K562 (cell line): ENCODE data around the gene TACR2. TPM values are rescaled to one million over a fixed set of nuclear protein-coding genes. Genes with fewer than 3 reads are reported as not detected.

Experiments used
- CREB1 ChIP-seq, 2 experiments: sonication (generic) in 1 of 2; formaldehyde crosslinking in 1 of 2; IDR thresholded peaks; 2 replicates each; pipeline versions ENCODE4 v1.6.1 to v1.8.0; 2012 to 2022; ENCODE audit warnings: inconsistent platforms in 1 of 2, mild to moderate bottlenecking in 1 of 2, missing genetic modification reagents in 1 of 2, moderate library complexity in 1 of 2
- ELF1 ChIP-seq: fragments of 200-800 bp; sonication (Bioruptor generic); IDR thresholded peaks from 2 replicates; pipeline ENCODE4 v1.6.1; 2016; ENCODE audit warnings: missing genetic modification characterization, missing compliant biosample characterization
- EP400 ChIP-seq: fragments of 450-650 bp; IDR thresholded peaks from 2 replicates; pipeline ENCODE4 v1.6.1; 2017; ENCODE audit warnings: antibody characterized with exemption, mild to moderate bottlenecking, moderate library complexity
- FOXP1 ChIP-seq: sonication (generic); formaldehyde crosslinking; IDR thresholded peaks from 2 replicates; pipeline ENCODE4 v1.8.0; 2022; ENCODE audit warnings: mild to moderate bottlenecking, missing genetic modification reagents
- HIVEP1 ChIP-seq: fragments of 250-450 bp; sonication (Bioruptor Pico); IDR thresholded peaks from 2 replicates; pipeline ENCODE4 v1.4.0; 2020; ENCODE audit warnings: mild to moderate bottlenecking
- MIER1 ChIP-seq: fragments of 450-650 bp; IDR thresholded peaks from 2 replicates; pipeline ENCODE4 v1.6.1; 2016; ENCODE audit warnings: antibody characterized with exemption, mild to moderate bottlenecking, low read depth
- MTF1 ChIP-seq: fragments of 250-450 bp; sonication (Bioruptor Pico); IDR thresholded peaks from 2 replicates; pipeline ENCODE4 v1.9.0; 2021; ENCODE audit warnings: moderate library complexity, mild to moderate bottlenecking, inconsistent platforms, borderline replicate concordance
- POLR2G ChIP-seq: fragments of 200-400 bp; formaldehyde crosslinking; IDR thresholded peaks from 2 replicates; pipeline ENCODE4 v1.6.1; 2017; ENCODE audit warnings: low read depth, mild to moderate bottlenecking, antibody characterized with exemption, low read length, moderate library complexity
- RBM34 ChIP-seq: fragments of 200-400 bp; formaldehyde crosslinking; IDR thresholded peaks from 2 replicates; pipeline ENCODE4 v1.6.1; 2018; ENCODE audit warnings: low read length, borderline replicate concordance; ENCODE audit not compliant: insufficient read depth
- SMAD4 ChIP-seq: fragments of 250-450 bp; sonication (Bioruptor Pico); conservative IDR thresholded peaks from 2 replicates; pipeline ENCODE4 v1.8.0; 2021; ENCODE audit warnings: inconsistent platforms, mild to moderate bottlenecking, moderate library complexity
- SRF ChIP-seq, 2 experiments: fragments of 250-450, 450-650 bp in 1 of 2; sonication (Bioruptor Pico) in 1 of 2; sonication (generic) in 1 of 2; formaldehyde crosslinking; IDR thresholded peaks; 2 replicates each; pipeline versions ENCODE4 v1.5.0 to v1.5.1; 2020 to 2022; ENCODE audit warnings: mild to moderate bottlenecking in 1 of 2, missing genetic modification reagents in 1 of 2
- ZC3H4 ChIP-seq: sonication (generic); formaldehyde crosslinking; IDR thresholded peaks from 2 replicates; pipeline ENCODE4 v1.9.0; 2021; ENCODE audit warnings: missing genetic modification reagents, borderline replicate concordance
- ZNF175 ChIP-seq: fragments of 200-800 bp; sonication (Bioruptor generic); IDR thresholded peaks from 2 replicates; pipeline ENCODE4 v1.6.1; 2016; ENCODE audit warnings: low read depth, mild to moderate bottlenecking, missing genetic modification characterization, missing compliant biosample characterization
- ZNF197 ChIP-seq: fragments of 200-800 bp; sonication (Bioruptor generic); IDR thresholded peaks from 2 replicates; pipeline ENCODE4 v1.6.1; 2016; ENCODE audit warnings: low read depth, missing genetic modification characterization, missing compliant biosample characterization
- polyA plus RNA-seq, 8 experiments: library from polyadenylated mRNA; depleted of rRNA in 4 of 8; stranded (reverse) in 5 of 8; unstranded in 3 of 8; fragments of >200 nt; fragmentation: Nextera tagmentation in 2 of 8; fragmentation: Illumina TruSeq in 1 of 8; extraction: Ambion mirVana in 2 of 8; extraction: Trizol in 1 of 8; gene quantifications; 2 replicates each; pipeline versions ENCODE4 v1.2.1 to v1.2.3, GENCODE V29; 2011 to 2014; ENCODE audit warnings: inconsistent platforms in 1 of 8, missing spikeins in 1 of 8
- total RNA-seq, 7 experiments: library from RNA; depleted of rRNA in 6 of 7; stranded (reverse); fragments of >200 nt in 6 of 7; fragmentation: Illumina TruSeq in 2 of 7; extraction: Trizol in 2 of 7; gene quantifications; 2 replicates each; pipeline versions ENCODE4 v1.2.1 to v1.2.3, GENCODE V29; 2011 to 2021; ENCODE audit warnings: low replicate concordance in 1 of 7
- TF ChIP-seq, protein P1 (sequence below): fragments of 250-450 bp; sonication (Bioruptor Pico); IDR thresholded peaks from 2 replicates; pipeline ENCODE4 v1.5.0; 2021; ENCODE audit warnings: mild to moderate bottlenecking, borderline replicate concordance
- TF ChIP-seq, protein P2 (sequence below): fragments of 250-450 bp; sonication (Bioruptor Pico); IDR thresholded peaks from 2 replicates; pipeline ENCODE4 v1.8.0; 2021; ENCODE audit warnings: moderate library complexity, mild to moderate bottlenecking, inconsistent platforms
- TF ChIP-seq, protein P3 (sequence below): sonication (generic); IDR thresholded peaks from 2 replicates; pipeline ENCODE4 v1.6.1; 2016
- TF ChIP-seq, protein P4 (sequence below), 2 experiments: IDR thresholded peaks in 1 of 2; conservative IDR thresholded peaks in 1 of 2; 2 replicates each; pipeline ENCODE4 v1.6.1; 2016; ENCODE audit warnings: low read depth in 2 of 2, mild to moderate bottlenecking in 1 of 2, missing compliant biosample characterization in 1 of 2, missing genetic modification characterization in 1 of 2, moderate library complexity in 1 of 2
- TF ChIP-seq, protein P5 (sequence below): sonication (generic); formaldehyde crosslinking; IDR thresholded peaks from 2 replicates; pipeline ENCODE4 v1.8.0; 2022; ENCODE audit warnings: missing genetic modification reagents, mild to moderate bottlenecking, borderline replicate concordance

Gene TACR2
- total and polyA plus RNA-seq, 9 of the 15 experiments (the other 6 are each of a cell fraction or from before 2014, with no cell fraction given): not detected

DNA sequence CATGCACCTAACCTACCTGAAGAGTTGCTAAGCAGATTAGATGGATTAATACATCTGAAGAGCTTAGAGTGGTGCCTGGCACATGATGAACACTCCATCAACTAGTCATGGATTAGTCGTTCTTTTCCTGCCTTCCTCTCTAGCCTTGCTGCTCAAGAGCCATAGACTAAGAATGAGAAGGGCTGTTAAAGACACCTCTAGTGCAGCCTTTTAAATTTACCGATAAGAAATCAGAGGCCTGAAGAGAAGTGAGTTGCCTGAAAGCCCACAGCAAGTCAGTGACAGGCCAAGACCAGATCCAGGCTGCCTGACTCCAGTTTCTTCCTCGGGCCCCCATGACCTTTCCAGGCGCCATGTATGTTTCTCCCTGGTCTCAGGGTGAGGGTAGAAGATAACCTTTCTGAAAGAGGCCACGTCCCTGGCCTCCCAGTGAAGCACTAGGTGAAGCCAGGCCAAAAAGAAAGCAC is 41.1 kb upstream of the TACR2 start (continued):
- TF ChIP-seq, protein P1, sequence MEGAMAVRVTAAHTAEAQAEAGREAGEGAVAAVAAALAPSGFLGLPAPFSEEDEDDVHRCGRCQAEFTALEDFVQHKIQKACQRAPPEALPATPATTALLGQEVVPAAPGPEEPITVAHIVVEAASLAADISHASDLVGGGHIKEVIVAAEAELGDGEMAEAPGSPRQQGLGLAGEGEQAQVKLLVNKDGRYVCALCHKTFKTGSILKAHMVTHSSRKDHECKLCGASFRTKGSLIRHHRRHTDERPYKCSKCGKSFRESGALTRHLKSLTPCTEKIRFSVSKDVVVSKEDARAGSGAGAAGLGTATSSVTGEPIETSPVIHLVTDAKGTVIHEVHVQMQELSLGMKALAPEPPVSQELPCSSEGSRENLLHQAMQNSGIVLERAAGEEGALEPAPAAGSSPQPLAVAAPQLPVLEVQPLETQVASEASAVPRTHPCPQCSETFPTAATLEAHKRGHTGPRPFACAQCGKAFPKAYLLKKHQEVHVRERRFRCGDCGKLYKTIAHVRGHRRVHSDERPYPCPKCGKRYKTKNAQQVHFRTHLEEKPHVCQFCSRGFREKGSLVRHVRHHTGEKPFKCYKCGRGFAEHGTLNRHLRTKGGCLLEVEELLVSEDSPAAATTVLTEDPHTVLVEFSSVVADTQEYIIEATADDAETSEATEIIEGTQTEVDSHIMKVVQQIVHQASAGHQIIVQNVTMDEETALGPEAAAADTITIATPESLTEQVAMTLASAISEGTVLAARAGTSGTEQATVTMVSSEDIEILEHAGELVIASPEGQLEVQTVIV: no peak
- no peak for TF ChIP-seq HIVEP1 (CRISPR knock-in tag)
- TF ChIP-seq ZNF175 (CRISPR knock-in tag): no peak
- TF ChIP-seq, protein P2, sequence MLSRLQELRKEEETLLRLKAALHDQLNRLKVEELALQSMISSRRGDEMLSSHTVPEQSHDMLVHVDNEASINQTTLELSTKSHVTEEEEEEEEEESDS: no peak
- TF ChIP-seq FOXP1 (CRISPR knock-in tag): no peak
- no peak for TF ChIP-seq ELF1 (tag)
- no peak for TF ChIP-seq MIER1
- no peak for TF ChIP-seq EP400
- no peak for TF ChIP-seq CREB1 (IDR thresholded peaks at IDR 0.05)
- TF ChIP-seq CREB1 (CRISPR knock-in tag; IDR thresholded peaks at IDR 0.05): no peak
- no peak for TF ChIP-seq SMAD4 (CRISPR knock-in tag)
- no peak for TF ChIP-seq RBM34
- no peak for TF ChIP-seq POLR2G
- TF ChIP-seq, protein P3, sequence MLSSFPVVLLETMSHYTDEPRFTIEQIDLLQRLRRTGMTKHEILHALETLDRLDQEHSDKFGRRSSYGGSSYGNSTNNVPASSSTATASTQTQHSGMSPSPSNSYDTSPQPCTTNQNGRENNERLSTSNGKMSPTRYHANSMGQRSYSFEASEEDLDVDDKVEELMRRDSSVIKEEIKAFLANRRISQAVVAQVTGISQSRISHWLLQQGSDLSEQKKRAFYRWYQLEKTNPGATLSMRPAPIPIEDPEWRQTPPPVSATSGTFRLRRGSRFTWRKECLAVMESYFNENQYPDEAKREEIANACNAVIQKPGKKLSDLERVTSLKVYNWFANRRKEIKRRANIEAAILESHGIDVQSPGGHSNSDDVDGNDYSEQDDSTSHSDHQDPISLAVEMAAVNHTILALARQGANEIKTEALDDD: 0 out of 2 replicates have a peak, but pooled peaks have one; percentile 42
- TF ChIP-seq, protein P4, sequence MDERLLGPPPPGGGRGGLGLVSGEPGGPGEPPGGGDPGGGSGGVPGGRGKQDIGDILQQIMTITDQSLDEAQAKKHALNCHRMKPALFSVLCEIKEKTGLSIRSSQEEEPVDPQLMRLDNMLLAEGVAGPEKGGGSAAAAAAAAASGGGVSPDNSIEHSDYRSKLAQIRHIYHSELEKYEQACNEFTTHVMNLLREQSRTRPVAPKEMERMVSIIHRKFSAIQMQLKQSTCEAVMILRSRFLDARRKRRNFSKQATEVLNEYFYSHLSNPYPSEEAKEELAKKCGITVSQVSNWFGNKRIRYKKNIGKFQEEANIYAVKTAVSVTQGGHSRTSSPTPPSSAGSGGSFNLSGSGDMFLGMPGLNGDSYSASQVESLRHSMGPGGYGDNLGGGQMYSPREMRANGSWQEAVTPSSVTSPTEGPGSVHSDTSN (CRISPR knock-in tag; IDR thresholded peaks at IDR 0.05; ENCODE audit: low read depth): no peak
- TF ChIP-seq, protein P4 (tag; conservative IDR thresholded peaks at IDR 0.05; ENCODE audit: low read depth): no peak
- no peak for TF ChIP-seq ZC3H4
- no peak for TF ChIP-seq MTF1 (CRISPR knock-in tag)
- TF ChIP-seq, protein P5, sequence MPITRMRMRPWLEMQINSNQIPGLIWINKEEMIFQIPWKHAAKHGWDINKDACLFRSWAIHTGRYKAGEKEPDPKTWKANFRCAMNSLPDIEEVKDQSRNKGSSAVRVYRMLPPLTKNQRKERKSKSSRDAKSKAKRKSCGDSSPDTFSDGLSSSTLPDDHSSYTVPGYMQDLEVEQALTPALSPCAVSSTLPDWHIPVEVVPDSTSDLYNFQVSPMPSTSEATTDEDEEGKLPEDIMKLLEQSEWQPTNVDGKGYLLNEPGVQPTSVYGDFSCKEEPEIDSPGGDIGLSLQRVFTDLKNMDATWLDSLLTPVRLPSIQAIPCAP: no peak
- no peak for TF ChIP-seq SRF (CRISPR knock-in tag; IDR thresholded peaks at IDR 0.05)
- TF ChIP-seq ZNF197: no peak
